Thoracic aorta (tissue), 2 donors: ENCODE data around the gene CGB3. TPM values are rescaled to one million over a fixed set of nuclear protein-coding genes. Genes with fewer than 3 reads are reported as not detected.
A peak's percentile ranks its signal among the peaks of the same experiment; 100 is the strongest.

ENCODE experiments used
- ATAC-seq: fragments of 150-250 bp; one replicate; pipeline ENCODE4 v1.8.0; 2017; ENCODE audit warnings: low read depth; ENCODE audit not compliant: insufficient number of reproducible peaks, low FRiP score
- DNase-seq: peaks from one replicate; pipeline ENCODE4 v3.0.0-alpha.2; 2020; ENCODE audit warnings: low spot score
- H3K27ac ChIP-seq, 2 donors: fragments of 200-600 bp; sonication (generic); 1 replicate in 1 of 2; 2 replicates in 1 of 2; pipeline ENCODE4 v1.5.1; 2016; ENCODE audit warnings: mild to moderate bottlenecking in 2 of 2, moderate library complexity in 2 of 2
- H3K27me3 ChIP-seq: fragments of 200-600 bp; sonication (generic); replicated peaks from 2 replicates; pipeline ENCODE4 v1.6.0; 2016; ENCODE audit warnings: mild to moderate bottlenecking; ENCODE audit not compliant: insufficient read depth
- H3K36me3 ChIP-seq: fragments of 200-600 bp; sonication (generic); one replicate; pipeline ENCODE4 v1.5.1; 2016
- H3K4me1 ChIP-seq, 2 donors: fragments of 200-600 bp; sonication (generic); 1 replicate in 1 of 2; 2 replicates in 1 of 2; pipeline versions ENCODE4 v1.5.1 to v1.6.0; 2016; ENCODE audit warnings: low read depth in 2 of 2, mild to moderate bottlenecking in 1 of 2; ENCODE audit not compliant: control insufficient read depth in 1 of 2
- H3K4me3 ChIP-seq: fragments of 200-600 bp; sonication (generic); 2 replicates; pipeline ENCODE4 v1.5.1; 2016; ENCODE audit warnings: mild to moderate bottlenecking
- H3K9me3 ChIP-seq: fragments of 200-600 bp; sonication (generic); 2 replicates; pipeline ENCODE4 v1.5.1; 2016
- total RNA-seq, 2 donors: library from RNA; depleted of rRNA; stranded (reverse); fragments of >200 nt; gene quantifications; one replicate each; pipeline versions ENCODE4 v1.1.0 to v1.2.3, GENCODE V29; 2016
- TF ChIP-seq, protein P1 (sequence below): fragments of 200-600 bp; sonication (generic); IDR thresholded peaks from one replicate; pipeline ENCODE4 v1.5.1; 2019; ENCODE audit warnings: antibody characterized with exemption

CGB3 gene
- total RNA-seq, 2 donors from 2014 or later: not detected

DNA sequence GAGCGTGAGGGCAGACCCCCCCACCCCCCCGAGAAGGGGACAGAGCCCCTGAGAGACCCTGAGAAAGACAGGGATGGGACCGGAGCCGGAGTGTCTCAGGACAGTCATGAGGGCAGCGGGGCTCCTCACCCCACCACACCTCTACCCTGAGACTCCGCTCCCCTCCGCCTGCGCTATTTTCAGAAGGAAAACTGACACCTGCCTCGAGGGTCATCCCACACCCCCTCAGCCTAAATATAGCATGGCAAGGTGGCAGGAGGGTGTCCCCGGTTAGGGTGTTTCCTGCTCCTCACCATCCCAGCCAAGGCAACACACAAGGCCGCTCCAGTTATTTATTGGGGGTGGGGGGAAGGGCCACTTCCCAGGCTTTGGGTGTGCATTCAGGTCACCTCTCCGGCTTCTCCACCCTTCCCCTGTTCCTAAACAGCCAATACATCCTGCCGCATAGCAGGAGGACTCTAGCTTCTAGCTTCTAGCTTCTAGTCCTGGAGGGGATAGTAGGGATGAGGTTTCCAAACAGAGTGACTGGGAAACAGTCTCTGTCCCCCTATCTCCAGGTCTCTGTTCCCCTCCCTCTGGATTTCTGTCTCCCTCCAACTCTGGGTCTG is 41.9 kb upstream of the CGB3 start:
- Histone ChIP-seq H3K4me1 (no peaks in the 10 kb centered on the region), H3K36me3 (no peaks in the 10 kb centered on the region), H3K4me3 (no peak overlapping the region), H3K27me3 (no peaks in the 10 kb centered on the region), H3K9me3 (no peaks in the 10 kb centered on the region), H3K27ac (no peak overlapping the region)
- TF ChIP-seq, protein P1, sequence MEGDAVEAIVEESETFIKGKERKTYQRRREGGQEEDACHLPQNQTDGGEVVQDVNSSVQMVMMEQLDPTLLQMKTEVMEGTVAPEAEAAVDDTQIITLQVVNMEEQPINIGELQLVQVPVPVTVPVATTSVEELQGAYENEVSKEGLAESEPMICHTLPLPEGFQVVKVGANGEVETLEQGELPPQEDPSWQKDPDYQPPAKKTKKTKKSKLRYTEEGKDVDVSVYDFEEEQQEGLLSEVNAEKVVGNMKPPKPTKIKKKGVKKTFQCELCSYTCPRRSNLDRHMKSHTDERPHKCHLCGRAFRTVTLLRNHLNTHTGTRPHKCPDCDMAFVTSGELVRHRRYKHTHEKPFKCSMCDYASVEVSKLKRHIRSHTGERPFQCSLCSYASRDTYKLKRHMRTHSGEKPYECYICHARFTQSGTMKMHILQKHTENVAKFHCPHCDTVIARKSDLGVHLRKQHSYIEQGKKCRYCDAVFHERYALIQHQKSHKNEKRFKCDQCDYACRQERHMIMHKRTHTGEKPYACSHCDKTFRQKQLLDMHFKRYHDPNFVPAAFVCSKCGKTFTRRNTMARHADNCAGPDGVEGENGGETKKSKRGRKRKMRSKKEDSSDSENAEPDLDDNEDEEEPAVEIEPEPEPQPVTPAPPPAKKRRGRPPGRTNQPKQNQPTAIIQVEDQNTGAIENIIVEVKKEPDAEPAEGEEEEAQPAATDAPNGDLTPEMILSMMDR: no peak
- ATAC-seq (no peak), DNase-seq (no peak)

DNA sequence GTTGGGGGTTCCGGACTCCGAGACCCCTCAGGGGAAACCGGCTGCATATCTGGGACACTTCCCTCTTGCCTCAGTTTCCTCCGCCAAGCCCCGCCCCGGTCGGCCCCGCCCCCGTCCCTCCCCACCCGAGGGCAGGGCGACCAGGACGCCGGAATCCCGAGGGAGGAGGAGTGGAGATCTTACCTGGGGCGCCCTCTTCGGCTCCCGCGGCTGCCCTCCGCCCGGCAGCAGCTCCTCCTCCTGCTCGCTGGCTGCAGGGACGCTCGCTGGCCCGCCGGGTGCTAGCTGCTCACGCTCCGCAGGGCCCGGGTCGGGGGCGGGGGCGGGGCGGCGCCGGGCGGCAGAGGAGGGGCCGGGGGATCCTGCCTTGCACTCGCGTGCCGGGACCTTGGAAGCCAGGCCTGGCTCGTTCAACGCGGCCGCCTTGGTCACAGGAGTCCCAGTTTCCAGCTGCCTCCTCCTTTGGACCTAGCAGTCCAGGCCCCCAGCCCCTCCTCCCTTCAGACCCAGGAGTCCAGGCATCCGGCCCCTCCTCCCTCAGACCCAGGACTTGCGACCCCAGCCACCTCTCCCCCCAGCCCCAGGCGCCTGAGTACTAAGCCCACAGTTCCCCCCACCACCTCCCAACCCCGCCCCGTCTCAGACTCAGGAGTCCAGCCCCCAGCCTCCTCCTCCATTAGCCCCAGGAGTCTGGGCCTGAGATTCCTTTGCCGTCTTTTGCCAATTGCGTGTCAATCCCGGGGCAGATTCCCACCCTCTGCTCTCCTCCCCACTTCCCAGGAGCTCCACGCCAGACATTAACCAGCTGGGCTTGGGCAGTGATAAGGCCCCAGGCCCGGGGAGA is 40.9 kb upstream of the CGB3 start, which contains the start of gene NTF4:
NTF4 (minus strand) TSS at position 51 of the 844 bp plus-strand sequence. CDS start 2,821 bp downstream, outside the sequence.
- H3K27me3 ChIP-seq: no peaks in the 10 kb centered on the region
- H3K4me1 ChIP-seq: no peaks in the 10 kb centered on the region
- DNase-seq (no peak), ATAC-seq (no peak)
- H3K9me3 ChIP-seq: no peaks in the 10 kb centered on the region
- no peak within 1 kb of the TSS for H3K27ac ChIP-seq
- TF ChIP-seq, protein P1: no peak
- peak within 1 kb of the TSS; percentile 43 for H3K4me3 ChIP-seq
- H3K36me3 ChIP-seq: no peaks in the 10 kb centered on the region

DNA sequence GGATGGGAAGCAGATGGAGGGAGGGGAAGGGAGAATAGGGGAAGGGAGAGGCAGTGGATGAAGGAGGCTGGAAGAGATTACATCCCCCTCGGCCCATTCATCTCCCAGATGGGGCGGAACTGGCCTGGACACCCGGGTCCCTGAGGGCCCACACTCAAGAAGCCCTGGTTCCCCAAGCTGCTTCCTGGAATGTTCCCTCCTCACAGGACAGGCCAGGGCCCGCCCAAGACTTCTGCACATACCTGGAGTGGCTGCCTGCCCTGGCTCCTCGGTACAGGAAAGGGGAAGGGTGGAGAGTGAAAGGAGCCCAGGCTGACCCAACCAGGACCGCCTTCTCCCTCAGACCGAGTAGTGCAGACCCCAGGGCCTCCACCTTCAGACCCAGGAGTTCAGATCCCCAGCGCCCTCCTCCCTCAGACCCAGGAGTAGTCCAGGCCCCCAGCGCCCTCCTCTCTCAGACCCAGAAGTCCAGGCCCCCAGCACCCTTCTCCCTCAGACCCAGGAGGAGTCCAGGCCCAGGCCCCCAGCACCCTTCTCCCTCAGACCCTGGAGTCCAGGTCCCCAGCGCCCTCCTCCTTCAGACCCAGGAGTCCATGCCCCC is 40.0 kb upstream of the CGB3 start:
- no peaks in the 10 kb centered on the region for H3K9me3 ChIP-seq
- H3K27ac ChIP-seq: no peak overlapping the region
- H3K4me3 ChIP-seq: no peak overlapping the region
- no peaks in the 10 kb centered on the region for H3K4me1 ChIP-seq
- TF ChIP-seq, protein P1: no peak
- no peaks in the 10 kb centered on the region for H3K27me3 ChIP-seq
- DNase-seq: no peak
- no peak for ATAC-seq
- no peaks in the 10 kb centered on the region for H3K36me3 ChIP-seq

DNA sequence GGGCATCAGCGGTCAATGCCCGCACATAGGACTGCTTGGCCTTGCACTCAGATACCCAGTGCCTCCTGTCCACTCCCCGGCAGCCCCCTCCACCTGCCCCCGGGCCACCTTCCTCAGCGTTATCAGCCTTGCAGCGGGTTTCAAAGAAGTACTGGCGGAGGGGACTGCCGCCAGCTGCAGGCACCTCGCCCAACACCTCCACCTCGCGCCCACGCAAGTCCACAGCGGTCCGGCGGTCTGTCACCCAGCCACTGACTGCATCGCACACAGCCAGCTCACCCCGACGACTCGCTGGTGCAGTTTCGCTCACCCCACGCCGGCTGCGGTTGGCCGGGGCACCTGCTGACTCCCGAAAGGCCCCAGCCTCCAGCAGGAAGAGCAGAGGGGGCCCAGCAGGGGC is 37.3 kb upstream of the CGB3 start:
- no peak overlapping the region for H3K27ac ChIP-seq
- H3K36me3 ChIP-seq: no peaks in the 10 kb centered on the region
- H3K9me3 ChIP-seq: no peaks in the 10 kb centered on the region
- ATAC-seq: no peak
- H3K27me3 ChIP-seq: no peaks in the 10 kb centered on the region
- no peak for DNase-seq
- TF ChIP-seq, protein P1: no peak
- H3K4me1 ChIP-seq: peaks cover 3 to 17% of the 10 kb centered on the region in 2 donors
- no peak overlapping the region for H3K4me3 ChIP-seq

DNA sequence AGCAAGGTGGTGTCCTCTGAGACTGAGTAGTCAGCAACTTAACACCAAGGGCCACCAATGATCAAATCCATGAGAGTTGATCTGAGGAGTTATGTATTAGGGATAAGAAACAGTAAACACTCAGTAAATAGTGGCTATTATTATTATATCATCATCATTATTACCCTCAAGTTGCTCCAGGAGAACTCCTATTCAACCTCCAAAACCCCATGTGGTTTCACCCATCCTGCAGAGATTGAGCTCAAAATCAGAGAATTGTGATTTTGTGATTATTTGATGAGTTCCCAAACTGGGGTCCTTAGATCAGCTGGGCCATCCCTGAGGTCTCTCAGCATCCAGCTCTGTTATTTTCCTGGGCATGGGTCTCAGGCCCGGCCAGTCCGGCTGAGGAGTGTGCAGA is 36.9 kb upstream of the CGB3 start:
- H3K4me1 ChIP-seq: peaks cover 3 to 18% of the 10 kb centered on the region in 2 donors
- H3K9me3 ChIP-seq: no peaks in the 10 kb centered on the region
- H3K36me3 ChIP-seq: no peaks in the 10 kb centered on the region
- no peaks in the 10 kb centered on the region for H3K27me3 ChIP-seq
- no peak for ATAC-seq
- TF ChIP-seq, protein P1: no peak
- no peak overlapping the region for H3K4me3 ChIP-seq
- DNase-seq: no peak
- no peak overlapping the region for H3K27ac ChIP-seq
